Neural cell (in vitro differentiated cells): ENCODE data around the gene NDST1. TPM values are rescaled to one million over a fixed set of nuclear protein-coding genes. Genes with fewer than 3 reads are reported as not detected.

Experiments used
- H2AFZ ChIP-seq: fragments of 200-600, 300-800 bp; sonication (generic), shearing (Covaris generic); 2 replicates; pipeline ENCODE4 v1.6.0; 2014; ENCODE audit warnings: low read depth, mild to moderate bottlenecking, antibody characterized with exemption, low read length, moderate library complexity
- H3F3A ChIP-seq: fragments of 200-600 bp; shearing (Covaris generic); 2 replicates; pipeline ENCODE4 v1.6.1; 2016; ENCODE audit warnings: mild to moderate bottlenecking, moderate library complexity, mixed read lengths, antibody characterized with exemption, low read length; ENCODE audit not compliant: insufficient read depth, poor library complexity, severe bottlenecking
- H3K27ac ChIP-seq: fragments of 200-600, 300-800 bp; sonication (generic), shearing (Covaris generic); 2 replicates; pipeline ENCODE4 v1.5.1; 2014; ENCODE audit warnings: mild to moderate bottlenecking, low read length, moderate library complexity
- H3K27me3 ChIP-seq: fragments of 300-800, 200-600 bp; sonication (generic), shearing (Covaris generic); 2 replicates; pipeline ENCODE4 v1.6.0; 2014; ENCODE audit warnings: mild to moderate bottlenecking, low read depth, low read length, moderate library complexity; ENCODE audit not compliant: insufficient read depth
- H3K36me3 ChIP-seq: fragments of 300-800, 200-600 bp; sonication (generic), shearing (Covaris generic); 2 replicates; pipeline ENCODE4 v1.5.1; 2014; ENCODE audit warnings: mild to moderate bottlenecking, antibody characterized with exemption, low read length, moderate library complexity; ENCODE audit not compliant: insufficient read depth
- H3K4me2 ChIP-seq: fragments of 300-800, 200-600 bp; sonication (generic), shearing (Covaris generic); 2 replicates; pipeline ENCODE4 v1.6.0; 2014; ENCODE audit warnings: mild to moderate bottlenecking, low read length
- H3K4me3 ChIP-seq: fragments of 300-800, 200-600 bp; sonication (generic), shearing (Covaris generic); 2 replicates; pipeline ENCODE4 v1.5.1; 2014; ENCODE audit warnings: mild to moderate bottlenecking, low read length, moderate library complexity
- H3K79me2 ChIP-seq: fragments of 200-600 bp; shearing (Covaris generic); replicated peaks from 2 replicates; pipeline ENCODE4 v1.6.0; 2014; ENCODE audit warnings: mild to moderate bottlenecking, low read length, moderate library complexity; ENCODE audit not compliant: insufficient read depth
- H3K9ac ChIP-seq: fragments of 300-800, 200-600 bp; sonication (generic), shearing (Covaris generic); 2 replicates; pipeline ENCODE4 v1.6.1; 2016; ENCODE audit warnings: mild to moderate bottlenecking, low read length, mixed read lengths
- H3K9me2 ChIP-seq: fragments of 200-600 bp; shearing (Covaris generic); 2 replicates; pipeline ENCODE4 v1.6.1; 2016; ENCODE audit warnings: mild to moderate bottlenecking, low read length, mixed read lengths; ENCODE audit not compliant: insufficient read depth
- H3K9me3 ChIP-seq: fragments of 200-600, 300-800 bp; sonication (generic), shearing (Covaris generic); 2 replicates; pipeline ENCODE4 v1.6.1; 2016; ENCODE audit warnings: mild to moderate bottlenecking, mixed run types, low read length, moderate library complexity, mixed read lengths
- H4K20me1 ChIP-seq: fragments of 200-600 bp; shearing (Covaris generic); 2 replicates; pipeline ENCODE4 v1.6.1; 2016; ENCODE audit warnings: mild to moderate bottlenecking, mixed run types; ENCODE audit not compliant: insufficient read depth
- CTCF ChIP-seq: fragments of 450-650 bp; IDR thresholded peaks from 2 replicates; pipeline ENCODE4 v1.5.1; 2014; ENCODE audit warnings: antibody characterized with exemption, mild to moderate bottlenecking, moderate library complexity; ENCODE audit not compliant: poor library complexity, severe bottlenecking
- EP300 ChIP-seq: fragments of 450-650 bp; conservative IDR thresholded peaks from 2 replicates; pipeline ENCODE4 v1.6.1; 2014; ENCODE audit warnings: antibody characterized with exemption, mild to moderate bottlenecking, moderate library complexity; ENCODE audit not compliant: poor library complexity, severe bottlenecking
- EZH2 ChIP-seq: fragments of 200-600, 300-800 bp; shearing (Covaris generic), sonication (generic); IDR thresholded peaks from 2 replicates; pipeline ENCODE4 v1.6.1; 2014; ENCODE audit warnings: antibody characterized with exemption, low read length, borderline replicate concordance, mild to moderate bottlenecking; ENCODE audit not compliant: insufficient read depth, poor library complexity, severe bottlenecking
- MXI1 ChIP-seq: fragments of 450-650 bp; conservative IDR thresholded peaks from 2 replicates; pipeline ENCODE4 v1.6.1; 2014; ENCODE audit warnings: antibody characterized with exemption, mild to moderate bottlenecking; ENCODE audit not compliant: poor library complexity, severe bottlenecking
- POLR2AphosphoS5 ChIP-seq: IDR thresholded peaks from 2 replicates; pipeline ENCODE4 v1.6.1; 2012
- RAD21 ChIP-seq: fragments of 450-650 bp; conservative IDR thresholded peaks from 2 replicates; pipeline ENCODE4 v1.6.1; 2014; ENCODE audit warnings: antibody characterized with exemption, mild to moderate bottlenecking, moderate library complexity
- REST ChIP-seq: IDR thresholded peaks from 2 replicates; pipeline ENCODE4 v1.6.1; 2012; ENCODE audit warnings: borderline replicate concordance
- SMC3 ChIP-seq: fragments of 450-650 bp; conservative IDR thresholded peaks from 2 replicates; pipeline ENCODE4 v1.6.1; 2014; ENCODE audit warnings: antibody characterized with exemption, mild to moderate bottlenecking, moderate library complexity; ENCODE audit not compliant: poor library complexity
- TAF1 ChIP-seq: IDR thresholded peaks from 2 replicates; pipeline ENCODE4 v1.6.1; 2012; ENCODE audit warnings: low read depth
- polyA plus RNA-seq: library from polyadenylated mRNA; depleted of rRNA; stranded (reverse); fragments of >200 nt; gene quantifications from 2 replicates; pipeline ENCODE4 v1.2.3, GENCODE V29; 2014

The NDST1 gene
- polyA plus RNA-seq, 1 donor from 2014 or later, result 15.6 TPM

DNA sequence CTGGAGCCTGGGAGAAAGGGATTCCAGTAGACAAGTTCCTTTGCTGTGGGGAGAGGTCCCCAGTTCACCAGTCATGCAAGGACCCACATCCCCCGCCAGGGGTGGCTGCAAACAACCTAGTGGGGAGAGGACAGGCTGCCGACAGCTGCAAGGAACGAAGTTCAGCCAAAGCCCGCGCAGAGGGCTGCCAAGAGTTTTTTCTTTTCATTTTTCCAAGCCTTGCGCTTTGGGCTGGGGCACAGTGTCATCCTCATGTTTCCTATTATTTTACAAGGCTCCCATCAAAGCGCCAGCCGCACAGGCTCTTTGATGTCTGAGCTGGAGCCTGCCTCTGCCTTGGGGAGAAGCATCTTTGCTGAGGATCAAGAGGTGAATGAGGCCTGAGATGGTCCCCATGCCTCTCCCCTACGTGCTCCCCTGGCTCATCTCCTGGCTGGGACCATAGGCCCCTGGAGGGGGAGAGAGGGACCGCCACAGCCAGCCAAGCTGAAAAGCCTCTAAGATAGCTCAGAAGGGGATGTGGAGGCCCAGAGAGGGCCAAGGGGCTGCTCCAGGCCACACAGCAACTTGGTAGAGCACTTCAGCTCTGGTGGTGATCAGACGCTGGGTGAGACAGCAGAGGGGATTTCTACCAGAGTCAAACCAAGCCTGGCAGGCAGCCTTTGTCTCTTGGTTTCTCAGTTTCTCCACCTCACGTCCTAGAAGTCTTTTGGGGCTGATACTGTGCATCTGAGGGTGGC is 82.1 kb downstream of the NDST1 start:
- H3F3A ChIP-seq, result no peaks in the 10 kb centered on the region
- no peak overlapping the region for H2AFZ ChIP-seq
- no peak overlapping the region for H3K27ac ChIP-seq
- no peaks in the 10 kb centered on the region for H3K36me3 ChIP-seq
- H3K79me2 ChIP-seq, result no peaks in the 10 kb centered on the region
- TF ChIP-seq RAD21, result no peak
- no peak for TF ChIP-seq POLR2AphosphoS5
- TF ChIP-seq REST, result no peak
- no peak for TF ChIP-seq TAF1
- no peak for TF ChIP-seq EP300
- no peak for TF ChIP-seq CTCF
- no peak overlapping the region for H3K9ac ChIP-seq
- no peak overlapping the region for H3K4me2 ChIP-seq
- no peaks in the 10 kb centered on the region for H3K9me3 ChIP-seq
- no peaks in the 10 kb centered on the region for H3K9me2 ChIP-seq
- no peaks in the 10 kb centered on the region for H4K20me1 ChIP-seq
- no peak overlapping the region for H3K4me3 ChIP-seq
- H3K27me3 ChIP-seq, result no peaks in the 10 kb centered on the region

GRCh38 chr5:150590979-150591695 is 83.2 kb downstream of the NDST1 start:
- H3F3A ChIP-seq, result no peaks in the 10 kb centered on the region
- no peak overlapping the region for H3K4me2 ChIP-seq
- H3K9me3 ChIP-seq, result no peaks in the 10 kb centered on the region
- no peaks in the 10 kb centered on the region for H4K20me1 ChIP-seq
- no peaks in the 10 kb centered on the region for H3K36me3 ChIP-seq
- no peaks in the 10 kb centered on the region for H3K27me3 ChIP-seq
- no peak overlapping the region for H3K9ac ChIP-seq
- TF ChIP-seq EZH2 (no peak), MXI1 (no peak), POLR2AphosphoS5 (no peak), CTCF (no peak), REST (no peak), SMC3 (no peak), RAD21 (no peak), TAF1 (no peak), EP300 (no peak)
- H3K4me3 ChIP-seq, result no peak overlapping the region
- no peaks in the 10 kb centered on the region for H3K9me2 ChIP-seq
- H2AFZ ChIP-seq, result no peak overlapping the region
- no peaks in the 10 kb centered on the region for H3K79me2 ChIP-seq
- no peak overlapping the region for H3K27ac ChIP-seq
